Effector CD8-positive, alpha-beta T cell (primary cell): ENCODE data around the gene KATNBL1.
"Not testable (repeated sequence)": the region's sequence is repeated elsewhere in the genome, so short reads cannot be mapped to it uniquely, and the experiment has no call there.

ENCODE experiments used
- DNase-seq: peaks from one replicate; lab custom pipeline; 2025; lab: John Stamatoyannopoulos, UW

KATNBL1 gene

GRCh38 chr15:34193272-34193671 is 16.6 kb downstream of the KATNBL1 start:
- DNase-seq: not testable (repeated sequence)

GRCh38 chr15:34188711-34189110 is 21.2 kb downstream of the KATNBL1 start:
- no peak for DNase-seq

GRCh38 chr15:34185666-34186065 is 24.2 kb downstream of the KATNBL1 start:
- no peak for DNase-seq

GRCh38 chr15:34182942-34183341 is 27.0 kb downstream of the KATNBL1 start:
- DNase-seq: no peak

- DNase-seq: no peak
These were observed 30.7 kb downstream of the KATNBL1 start for GRCh38 chr15:34179234-34179633.

GRCh38 chr15:34165987-34166573 is 43.8 kb downstream of the KATNBL1 start:
- DNase-seq: not testable (repeated sequence)

GRCh38 chr15:34161329-34161963 is 48.5 kb downstream of the KATNBL1 start:
- no peak for DNase-seq

GRCh38 chr15:34160735-34161134 is 49.2 kb downstream of the KATNBL1 start:
- no peak for DNase-seq

- DNase-seq: no peak
These were observed 51.5 kb downstream of the KATNBL1 start for GRCh38 chr15:34158355-34158754.

GRCh38 chr15:34155859-34156258 is 54.0 kb downstream of the KATNBL1 start:
- no peak for DNase-seq

- no peak for DNase-seq
These were observed 55.1 kb downstream of the KATNBL1 start for GRCh38 chr15:34154725-34155204.

- DNase-seq: no peak
These were observed 62.3 kb downstream of the KATNBL1 start for GRCh38 chr15:34147371-34148140.

GRCh38 chr15:34133511-34133910 is 76.4 kb downstream of the KATNBL1 start:
- no peak for DNase-seq

- no peak for DNase-seq
These were observed 77.0 kb downstream of the KATNBL1 start for GRCh38 chr15:34132881-34133280.

- DNase-seq: no peak
These were observed 81.0 kb downstream of the KATNBL1 start for GRCh38 chr15:34128898-34129297.

- DNase-seq: no peak
These were observed 83.4 kb downstream of the KATNBL1 start for GRCh38 chr15:34126522-34126921.

- no peak for DNase-seq
These were observed 84.0 kb downstream of the KATNBL1 start for GRCh38 chr15:34125945-34126344.

- no peak for DNase-seq
These were observed 85.2 kb downstream of the KATNBL1 start for GRCh38 chr15:34124651-34125050.

GRCh38 chr15:34122771-34123183 is 87.1 kb downstream of the KATNBL1 start:
- DNase-seq: no peak

GRCh38 chr15:34121786-34122185 is 88.1 kb downstream of the KATNBL1 start:
- not testable (repeated sequence) for DNase-seq

- not testable (repeated sequence) for DNase-seq
These were observed 89.5 kb downstream of the KATNBL1 start for GRCh38 chr15:34120420-34120819.

- DNase-seq: no peak
These were observed 90.6 kb downstream of the KATNBL1 start for GRCh38 chr15:34119291-34119690.

- DNase-seq: no peak
These were observed 93.3 kb downstream of the KATNBL1 start for GRCh38 chr15:34116620-34117019.
